H9 (cell line): ENCODE measurements around the gene IGF2R. TPM values are rescaled to one million over a fixed set of nuclear protein-coding genes. Genes with fewer than 3 reads are reported as not detected.

Experiments
- DNase-seq: peaks from one replicate; pipeline ENCODE4 v3.0.0-alpha.2; 2017
- H2AFZ ChIP-seq: one replicate; pipeline ENCODE4 v1.6.1; 2013; ENCODE audit warnings: mild to moderate bottlenecking, low read length, control low read depth, moderate library complexity
- H2AK5ac ChIP-seq: 2 replicates; pipeline ENCODE4 v1.6.1; 2013; ENCODE audit warnings: low read length, control low read depth, mixed read lengths; ENCODE audit not compliant: insufficient read length
- H2BK120ac ChIP-seq: one replicate; pipeline ENCODE4 v1.6.1; 2013; ENCODE audit warnings: low read depth, mild to moderate bottlenecking, low read length, control low read depth, inconsistent platforms; ENCODE audit not compliant: poor library complexity, severe bottlenecking
- H2BK12ac ChIP-seq: 2 replicates; pipeline ENCODE4 v1.6.1; 2013; ENCODE audit warnings: low read length, control low read depth, mixed read lengths, low read depth; ENCODE audit not compliant: insufficient read length
- H2BK15ac ChIP-seq: 2 replicates; pipeline ENCODE4 v1.6.1; 2013; ENCODE audit warnings: low read depth, low read length, control low read depth
- H2BK20ac ChIP-seq: one replicate; pipeline ENCODE4 v1.6.1; 2013; ENCODE audit warnings: low read depth, mild to moderate bottlenecking, low read length, control low read depth, inconsistent platforms; ENCODE audit not compliant: poor library complexity, severe bottlenecking
- H2BK5ac ChIP-seq: 2 replicates; pipeline ENCODE4 v1.6.1; 2013; ENCODE audit warnings: low read length, control low read depth, mixed read lengths; ENCODE audit not compliant: insufficient read length
- H3K14ac ChIP-seq: 2 replicates; pipeline ENCODE4 v1.6.1; 2013; ENCODE audit warnings: low read length, control low read depth; ENCODE audit not compliant: insufficient read depth
- H3K18ac ChIP-seq: 2 replicates; pipeline ENCODE4 v1.6.1; 2013; ENCODE audit warnings: low read depth, mild to moderate bottlenecking, mixed read lengths, low read length, control low read depth; ENCODE audit not compliant: insufficient read length
- H3K23ac ChIP-seq: 2 replicates; pipeline ENCODE4 v1.6.1; 2013; ENCODE audit warnings: low read length, control low read depth, mixed read lengths, low read depth; ENCODE audit not compliant: insufficient read length
- H3K23me2 ChIP-seq: 2 replicates; pipeline ENCODE4 v1.6.1; 2013; ENCODE audit warnings: low read depth, mild to moderate bottlenecking, mixed read lengths, low read length, control low read depth; ENCODE audit not compliant: insufficient read length, poor library complexity, severe bottlenecking
- H3K27ac ChIP-seq: 2 replicates; pipeline ENCODE4 v1.5.1; 2013; ENCODE audit warnings: low read length, control low read depth, mixed read lengths, low read depth; ENCODE audit not compliant: insufficient read length
- H3K27me3 ChIP-seq: 2 replicates; pipeline ENCODE4 v1.6.1; 2013; ENCODE audit warnings: low read length, control low read depth, inconsistent platforms; ENCODE audit not compliant: insufficient read depth
- H3K4ac ChIP-seq: 2 replicates; pipeline ENCODE4 v1.6.1; 2013; ENCODE audit warnings: low read depth, mild to moderate bottlenecking, control low read depth, inconsistent platforms, low read length, moderate library complexity
- H3K4me1 ChIP-seq: 2 replicates; pipeline ENCODE4 v1.6.1; 2013; ENCODE audit warnings: low read length, control low read depth, inconsistent platforms; ENCODE audit not compliant: insufficient read depth
- H3K4me2 ChIP-seq: 2 replicates; pipeline ENCODE4 v1.6.1; 2013; ENCODE audit warnings: low read length, control low read depth, mixed read lengths; ENCODE audit not compliant: insufficient read length, insufficient read depth
- H3K56ac ChIP-seq: 2 replicates; pipeline ENCODE4 v1.6.1; 2013; ENCODE audit warnings: low read depth, mild to moderate bottlenecking, mixed read lengths, low read length, control low read depth; ENCODE audit not compliant: insufficient read length
- H3K79me1 ChIP-seq: 2 replicates; pipeline ENCODE4 v1.6.1; 2013; ENCODE audit warnings: low read depth, mild to moderate bottlenecking, moderate library complexity, low read length, control low read depth, inconsistent platforms; ENCODE audit not compliant: insufficient read depth, poor library complexity, severe bottlenecking
- H3K79me2 ChIP-seq: 2 replicates; pipeline ENCODE4 v1.6.1; 2013; ENCODE audit warnings: low read length, control low read depth, inconsistent platforms; ENCODE audit not compliant: insufficient read depth
- H3K9ac ChIP-seq: 2 replicates; pipeline ENCODE4 v1.6.1; 2013; ENCODE audit warnings: low read length, control low read depth, mixed read lengths; ENCODE audit not compliant: insufficient read length; ENCODE audit errors: extremely low read depth
- H3K9me3 ChIP-seq: one replicate; pipeline ENCODE4 v1.6.1; 2013; ENCODE audit warnings: low read depth, low read length, inconsistent platforms; ENCODE audit not compliant: control insufficient read depth
- H3T11ph ChIP-seq: one replicate; pipeline ENCODE4 v1.6.1; 2013; ENCODE audit warnings: mild to moderate bottlenecking, low read length, control low read depth, inconsistent platforms
- H4K20me1 ChIP-seq: one replicate; pipeline ENCODE4 v1.6.1; 2013; ENCODE audit not compliant: control insufficient read depth, insufficient read length, insufficient read depth
- H4K5ac ChIP-seq: 2 replicates; pipeline ENCODE4 v1.6.1; 2013; ENCODE audit warnings: low read depth, mild to moderate bottlenecking, mixed read lengths, low read length, control low read depth; ENCODE audit not compliant: insufficient read length
- H4K8ac ChIP-seq: replicated peaks from 2 replicates; pipeline ENCODE4 v1.6.1; 2013; ENCODE audit warnings: low read length, control low read depth, mixed read lengths, low read depth; ENCODE audit not compliant: insufficient read length
- H4K91ac ChIP-seq: 2 replicates; pipeline ENCODE4 v1.6.1; 2013; ENCODE audit warnings: low read depth, mild to moderate bottlenecking, moderate library complexity, mixed read lengths, low read length, control low read depth; ENCODE audit not compliant: insufficient read length
- H3K27ac Mint-ChIP-seq, 3 experiments: 2 replicates in 2 of 3; 3 replicates in 1 of 3; pipeline ENCODE4 v1.8.0; 2020 to 2021; ENCODE audit warnings: mixed read lengths in 3 of 3, mild to moderate bottlenecking in 1 of 3, moderate library complexity in 1 of 3
- H3K27me3 Mint-ChIP-seq: 2 replicates; pipeline ENCODE4 v1.8.0; 2021; ENCODE audit warnings: low read depth, mild to moderate bottlenecking, moderate library complexity, mixed read lengths
- H3K36me3 Mint-ChIP-seq, 3 experiments: 2 replicates in 2 of 3; 3 replicates in 1 of 3; pipeline ENCODE4 v1.8.0; 2020 to 2021; ENCODE audit warnings: low read depth in 3 of 3, mixed read lengths in 3 of 3; ENCODE audit not compliant: insufficient read depth in 1 of 3
- H3K4me1 Mint-ChIP-seq, 2 experiments: 2 replicates each; pipeline ENCODE4 v1.8.0; 2020; ENCODE audit warnings: mixed read lengths in 2 of 2
- H3K4me3 Mint-ChIP-seq, 2 experiments: 2 replicates in 1 of 2; 3 replicates in 1 of 2; pipeline ENCODE4 v1.8.0; 2020 to 2021; ENCODE audit warnings: mild to moderate bottlenecking in 2 of 2, mixed read lengths in 2 of 2, moderate library complexity in 1 of 2
- H3K9me3 Mint-ChIP-seq, 2 experiments: 2 replicates in 1 of 2; 3 replicates in 1 of 2; pipeline ENCODE4 v1.8.0; 2020; ENCODE audit warnings: mild to moderate bottlenecking in 2 of 2, mixed read lengths in 2 of 2, moderate library complexity in 1 of 2
- CTCF ChIP-seq: fragments of 200-600 bp; sonication (generic); conservative IDR thresholded peaks from 3 replicates; pipeline ENCODE4 v1.8.0; 2021; ENCODE audit warnings: antibody characterized with exemption, mild to moderate bottlenecking
- WGBS: extraction: QIAGEN DNeasy Blood & Tissue Kit; methylation state at CpG from one replicate; pipeline ENCODE4 v1.1.7; 2013; ENCODE audit warnings: missing lambda C conversion rate, low lambda C conversion rate, mixed read lengths; ENCODE audit not compliant: insufficient read length; ENCODE audit errors: extremely low coverage; 5-methylcytosine and 5-hydroxymethylcytosine counted together
- total RNA-seq: library from RNA; stranded (reverse); gene quantifications from 2 replicates; pipeline ENCODE4 v1.2.1, GENCODE V29; 2021

IGF2R gene
- total RNA-seq, 1 experiment from 2014 or later = 66.7 TPM

- peaks cover 50 to 78% (median 65%) of the 10 kb centered on the region in 3 experiments; a peak in 6 of 7 replicates for H3K36me3 Mint-ChIP-seq
- H3K23ac ChIP-seq = no peak overlapping the region
These were observed 126.4 kb downstream of the IGF2R start for GRCh38 chr6:160095146-160095845.

More at GRCh38 chr6:160095146-160095845, 126.4 kb downstream of the IGF2R start:
- no peak overlapping the region for H2BK5ac ChIP-seq
- H3K18ac ChIP-seq = no peak overlapping the region
- H2BK120ac ChIP-seq = no peak overlapping the region
- H2BK15ac ChIP-seq = no peak overlapping the region
- no peaks in the 10 kb centered on the region for H3K23me2 ChIP-seq
- H2AFZ ChIP-seq = no peak overlapping the region
- H3K9me3 Mint-ChIP-seq = no peaks in the 10 kb centered on the region
- no peaks in the 10 kb centered on the region for H3K27me3 Mint-ChIP-seq
- no peak overlapping the region for H2BK20ac ChIP-seq
- no peaks in the 10 kb centered on the region for H3K9me3 ChIP-seq
- H3K4me1 ChIP-seq = no peaks in the 10 kb centered on the region
- no peak overlapping the region for H4K91ac ChIP-seq
- no peak overlapping the region for H3K4me2 ChIP-seq
- no peak for TF ChIP-seq CTCF
- no peak overlapping the region for H3K27ac ChIP-seq
- H3K27ac Mint-ChIP-seq = no peak overlapping the region
- H2BK12ac ChIP-seq = no peak overlapping the region
- no peak overlapping the region for H3K4ac ChIP-seq
- H3K4me1 Mint-ChIP-seq = no peaks in the 10 kb centered on the region
- H4K8ac ChIP-seq = no peak overlapping the region
- H3K79me1 ChIP-seq = no peaks in the 10 kb centered on the region
- H3K27me3 ChIP-seq = no peaks in the 10 kb centered on the region
- no peak overlapping the region for H3K9ac ChIP-seq
- H3K14ac ChIP-seq = no peak overlapping the region
- WGBS = no CpG with 5 or more reads among the region's 8 CpGs
- no peak overlapping the region for H3T11ph ChIP-seq
- H3K4me3 Mint-ChIP-seq = no peak overlapping the region
- no peaks in the 10 kb centered on the region for H4K20me1 ChIP-seq
- H3K79me2 ChIP-seq = no peaks in the 10 kb centered on the region
- H3K56ac ChIP-seq = no peak overlapping the region
- H4K5ac ChIP-seq = no peak overlapping the region
- no peak overlapping the region for H2AK5ac ChIP-seq
- no peak for DNase-seq
